ENCODE data around the gene KDM2A. TPM values are rescaled to one million over a fixed set of nuclear protein-coding genes. Genes with fewer than 3 reads are reported as not detected.

Gene KDM2A
- total RNA-seq, 4 donors from 2014 or later: 33.4 to 84.7 (median 64.8) TPM

GRCh38 chr11:67253872-67254624 lies 135.0 kb downstream of the KDM2A start:
- Histone ChIP-seq H3K36me3 (peaks cover 57 to 86% (median 58%) of the 10 kb centered on the region in 3 donors), H3K4me1 (peaks cover 24 to 83% (median 29%) of the 10 kb centered on the region in 3 donors), H3K4me3 (no peak overlapping the region), H3K27ac (peak overlapping the region; percentile 77 to 90 (median 88)), H3K9me3 (no peaks in the 10 kb centered on the region), H3K27me3 (no peaks in the 10 kb centered on the region)
- intact Hi-C loops (cut with DNase I): no loop called here
- no peak for DNase-seq
- TF ChIP-seq, protein P1, sequence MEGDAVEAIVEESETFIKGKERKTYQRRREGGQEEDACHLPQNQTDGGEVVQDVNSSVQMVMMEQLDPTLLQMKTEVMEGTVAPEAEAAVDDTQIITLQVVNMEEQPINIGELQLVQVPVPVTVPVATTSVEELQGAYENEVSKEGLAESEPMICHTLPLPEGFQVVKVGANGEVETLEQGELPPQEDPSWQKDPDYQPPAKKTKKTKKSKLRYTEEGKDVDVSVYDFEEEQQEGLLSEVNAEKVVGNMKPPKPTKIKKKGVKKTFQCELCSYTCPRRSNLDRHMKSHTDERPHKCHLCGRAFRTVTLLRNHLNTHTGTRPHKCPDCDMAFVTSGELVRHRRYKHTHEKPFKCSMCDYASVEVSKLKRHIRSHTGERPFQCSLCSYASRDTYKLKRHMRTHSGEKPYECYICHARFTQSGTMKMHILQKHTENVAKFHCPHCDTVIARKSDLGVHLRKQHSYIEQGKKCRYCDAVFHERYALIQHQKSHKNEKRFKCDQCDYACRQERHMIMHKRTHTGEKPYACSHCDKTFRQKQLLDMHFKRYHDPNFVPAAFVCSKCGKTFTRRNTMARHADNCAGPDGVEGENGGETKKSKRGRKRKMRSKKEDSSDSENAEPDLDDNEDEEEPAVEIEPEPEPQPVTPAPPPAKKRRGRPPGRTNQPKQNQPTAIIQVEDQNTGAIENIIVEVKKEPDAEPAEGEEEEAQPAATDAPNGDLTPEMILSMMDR (IDR thresholded peaks at IDR 0.05): no peak
- TF ChIP-seq POLR2A (IDR thresholded peaks at IDR 0.05): no peak
- whole genome bisulfite sequencing, 2 donors: 54 to 83% methylated on average over 9 to 14 of the region's 14 CpGs

- H3K4me1 ChIP-seq: peaks cover 21 to 76% (median 25%) of the 10 kb centered on the region in 3 donors
- WGBS, 2 donors: 74 to 78% methylated on average over 7 to 15 of the region's 15 CpGs
- intact Hi-C loops (cut with DNase I): no loop called here
- TF ChIP-seq, protein P1 (IDR thresholded peaks at IDR 0.05): no peak
- TF ChIP-seq POLR2A (IDR thresholded peaks at IDR 0.05): no peak
- no peak for DNase-seq
- peaks cover 51 to 79% (median 53%) of the 10 kb centered on the region in 3 donors for H3K36me3 ChIP-seq
- H3K4me3 ChIP-seq: no peak overlapping the region
- peak overlapping the region; percentile 77 to 90 (median 88) for H3K27ac ChIP-seq
- H3K9me3 ChIP-seq: no peaks in the 10 kb centered on the region
- H3K27me3 ChIP-seq: no peaks in the 10 kb centered on the region
Observed at GRCh38 chr11:67254798-67255197, 135.7 kb downstream of the KDM2A start.

- TF ChIP-seq, protein P1 (IDR thresholded peaks at IDR 0.05): no peak
- no peak for TF ChIP-seq POLR2A (IDR thresholded peaks at IDR 0.05)
- H3K4me3 ChIP-seq: no peak overlapping the region
- WGBS, 2 donors: 84 to 87% methylated on average over 9 to 10 of the region's 10 CpGs
- peaks cover 45 to 73% (median 48%) of the 10 kb centered on the region in 3 donors for H3K36me3 ChIP-seq
- intact Hi-C loops (cut with DNase I): no loop called here
- H3K9me3 ChIP-seq: no peaks in the 10 kb centered on the region
- peaks cover 21 to 71% (median 25%) of the 10 kb centered on the region in 3 donors for H3K4me1 ChIP-seq
- no peak for DNase-seq
- no peaks in the 10 kb centered on the region for H3K27me3 ChIP-seq
- peak overlapping the region in 3 of 4 donors; percentile 77 to 90 (median 87) for H3K27ac ChIP-seq
Observed at GRCh38 chr11:67255353-67255752, 136.3 kb downstream of the KDM2A start.

DNA sequence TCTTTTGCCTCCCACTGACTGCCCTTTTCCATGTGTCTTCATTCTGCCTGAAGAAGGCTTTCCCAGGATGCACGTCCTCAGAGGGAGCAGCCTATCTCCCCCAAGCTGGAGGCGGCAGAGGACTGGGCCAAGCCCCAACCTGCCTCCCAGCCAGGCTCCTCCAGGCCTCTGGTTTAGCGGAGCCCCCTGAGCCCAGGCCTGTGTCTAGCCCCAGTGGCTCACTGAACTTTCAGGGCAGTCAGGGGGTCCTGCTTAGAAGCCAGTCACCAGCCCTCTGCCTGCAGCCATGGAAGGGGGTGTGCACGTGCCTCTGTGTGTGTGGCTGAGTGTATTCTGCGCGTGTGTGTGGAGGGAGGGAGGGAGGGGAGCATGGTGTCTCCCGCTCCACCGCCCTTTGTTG lies 136.8 kb downstream of the KDM2A start:
- H3K4me1 ChIP-seq: peaks cover 21 to 72% (median 26%) of the 10 kb centered on the region in 3 donors
- H3K27ac ChIP-seq: peak overlapping the region in 2 of 4 donors; percentile 87 to 90
- no peak for TF ChIP-seq POLR2A (IDR thresholded peaks at IDR 0.05)
- TF ChIP-seq, protein P1 (IDR thresholded peaks at IDR 0.05): no peak
- WGBS, 2 donors: 70 to 100% methylated on average over 2 to 7 of the region's 8 CpGs
- H3K9me3 ChIP-seq: no peaks in the 10 kb centered on the region
- H3K27me3 ChIP-seq: no peaks in the 10 kb centered on the region
- intact Hi-C loops (cut with DNase I): no loop called here
- H3K36me3 ChIP-seq: peaks cover 42 to 68% (median 42%) of the 10 kb centered on the region in 3 donors
- H3K4me3 ChIP-seq: no peak overlapping the region
- DNase-seq: no peak

- DNase-seq: no peak
- peaks cover 36 to 61% (median 42%) of the 10 kb centered on the region in 3 donors for H3K36me3 ChIP-seq
- intact Hi-C loops (cut with DNase I): no loop called here
- 71 to 82% methylated on average over 1 to 5 of the region's 5 CpGs for WGBS, 2 donors
- H3K27ac ChIP-seq: no peak overlapping the region
- no peaks in the 10 kb centered on the region for H3K9me3 ChIP-seq
- no peak overlapping the region for H3K4me3 ChIP-seq
- H3K4me1 ChIP-seq: peaks cover 29 to 72% (median 33%) of the 10 kb centered on the region in 3 donors
- TF ChIP-seq POLR2A (IDR thresholded peaks at IDR 0.05): no peak
- TF ChIP-seq, protein P1 (IDR thresholded peaks at IDR 0.05): no peak
- H3K27me3 ChIP-seq: no peaks in the 10 kb centered on the region
Observed at GRCh38 chr11:67256477-67257135, 137.5 kb downstream of the KDM2A start.
